CD14-positive monocyte (primary cell): ENCODE measurements around the gene NUP50. TPM values are rescaled to one million over a fixed set of nuclear protein-coding genes. Genes with fewer than 3 reads are reported as not detected.

Source experiments
- DNase-seq, 3 donors: peaks; one replicate each; pipeline ENCODE4 v3.0.0-alpha.2; 2011 to 2022
- H2AFZ ChIP-seq: 2 replicates; pipeline ENCODE4 v1.6.0; 2012; ENCODE audit warnings: mild to moderate bottlenecking, low read depth, low read length, inconsistent platforms; ENCODE audit not compliant: insufficient read depth, poor library complexity, severe bottlenecking
- H3K27ac ChIP-seq, 2 donors: 1 replicate in 1 of 2; 2 replicates in 1 of 2; pipeline ENCODE4 v1.5.1; 2012 to 2013; ENCODE audit warnings: low read length in 2 of 2, control low read depth in 1 of 2, inconsistent platforms in 1 of 2, low read depth in 1 of 2, mild to moderate bottlenecking in 1 of 2
- H3K27me3 ChIP-seq, 2 donors: one replicate each; pipeline versions ENCODE4 v1.6.0 to v1.6.1; 2011 to 2013; ENCODE audit warnings: low read length in 2 of 2; ENCODE audit not compliant: control insufficient read depth in 2 of 2, insufficient read depth in 2 of 2
- H3K36me3 ChIP-seq, 2 donors: replicated peaks in 1 of 2; 1 replicate in 1 of 2; 2 replicates in 1 of 2; pipeline versions ENCODE4 v1.5.1 to v1.6.1; 2012 to 2013; ENCODE audit warnings: low read length in 2 of 2, control low read depth in 1 of 2, inconsistent platforms in 1 of 2, mild to moderate bottlenecking in 1 of 2; ENCODE audit not compliant: insufficient read depth in 2 of 2, control insufficient read depth in 1 of 2
- H3K4me1 ChIP-seq, 2 donors: 1 replicate in 1 of 2; 2 replicates in 1 of 2; pipeline versions ENCODE4 v1.5.1 to v1.6.1; 2012 to 2013; ENCODE audit warnings: low read length in 2 of 2, control low read depth in 1 of 2, inconsistent platforms in 1 of 2, mild to moderate bottlenecking in 1 of 2, moderate library complexity in 1 of 2; ENCODE audit not compliant: insufficient read depth in 2 of 2, control insufficient read depth in 1 of 2
- H3K4me2 ChIP-seq: replicated peaks from 2 replicates; pipeline ENCODE3; 2012; ENCODE audit warnings: low read length, moderate library complexity, mild to moderate bottlenecking; ENCODE audit not compliant: poor library complexity, severe bottlenecking; ENCODE audit errors: extremely low read depth
- H3K4me3 ChIP-seq, 3 experiments: fragments of 200-600 bp in 1 of 3; sonication (generic) in 1 of 3; replicated peaks in 1 of 3; 1 replicate in 2 of 3; 2 replicates in 1 of 3; pipeline ENCODE4 v1.5.1; 2011 to 2013; ENCODE audit warnings: low read length in 3 of 3, mild to moderate bottlenecking in 3 of 3, control low read depth in 2 of 3, low read depth in 2 of 3, inconsistent platforms in 1 of 3, moderate library complexity in 1 of 3
- H3K79me2 ChIP-seq: 2 replicates; pipeline ENCODE4 v1.6.0; 2012; ENCODE audit warnings: mild to moderate bottlenecking, control low read depth, inconsistent platforms, low read length, moderate library complexity; ENCODE audit not compliant: insufficient read depth
- H3K9ac ChIP-seq: 2 replicates; pipeline ENCODE4 v1.6.0; 2017; ENCODE audit warnings: low read length, mild to moderate bottlenecking; ENCODE audit not compliant: insufficient read depth, poor library complexity, severe bottlenecking
- H3K9me3 ChIP-seq, 2 donors: replicated peaks in 1 of 2; 1 replicate in 1 of 2; 2 replicates in 1 of 2; pipeline versions ENCODE4 v1.5.1 to v1.6.1; 2012 to 2013; ENCODE audit warnings: low read length in 2 of 2, control low read depth in 1 of 2; ENCODE audit not compliant: control insufficient read depth in 1 of 2, insufficient read depth in 1 of 2
- H4K20me1 ChIP-seq: 2 replicates; pipeline ENCODE4 v1.6.0; 2012; ENCODE audit warnings: mild to moderate bottlenecking, low read length, control low read depth, moderate library complexity; ENCODE audit not compliant: insufficient read depth
- H3K27ac Mint-ChIP-seq, 7 donors: one replicate each; pipeline ENCODE4 v1.8.0; 2020; ENCODE audit warnings: mild to moderate bottlenecking in 7 of 7, mixed read lengths in 7 of 7, moderate library complexity in 6 of 7, inconsistent platforms in 2 of 7
- H3K27me3 Mint-ChIP-seq, 3 donors: one replicate each; pipeline ENCODE4 v1.8.0; 2021 to 2022; ENCODE audit warnings: low read depth in 3 of 3, mild to moderate bottlenecking in 3 of 3, mixed read lengths in 3 of 3, moderate library complexity in 3 of 3, inconsistent platforms in 1 of 3
- H3K36me3 Mint-ChIP-seq, 2 donors: one replicate each; pipeline ENCODE4 v1.8.0; 2020; ENCODE audit warnings: mixed read lengths in 2 of 2, inconsistent platforms in 1 of 2, mild to moderate bottlenecking in 1 of 2
- H3K4me1 Mint-ChIP-seq: one replicate; pipeline ENCODE4 v1.8.0; 2020; ENCODE audit warnings: mild to moderate bottlenecking, mixed read lengths
- H3K4me3 Mint-ChIP-seq, 2 donors: one replicate each; pipeline ENCODE4 v1.8.0; 2020; ENCODE audit warnings: mild to moderate bottlenecking in 2 of 2, mixed read lengths in 2 of 2, moderate library complexity in 1 of 2
- H3K9me3 Mint-ChIP-seq, 7 donors: one replicate each; pipeline ENCODE4 v1.8.0; 2020 to 2022; ENCODE audit warnings: mixed read lengths in 7 of 7, mild to moderate bottlenecking in 6 of 7, moderate library complexity in 6 of 7, inconsistent platforms in 2 of 7
- CTCF ChIP-seq: fragments of 200-600 bp; IDR thresholded peaks from one replicate; pipeline ENCODE4 v1.8.0; 2022; ENCODE audit warnings: antibody characterized with exemption, mild to moderate bottlenecking
- WGBS: methylation state at CpG from one replicate; pipeline ENCODE4 v1.1.5; 2013; ENCODE audit warnings: missing lambda C conversion rate; ENCODE audit not compliant: insufficient coverage; 5-methylcytosine and 5-hydroxymethylcytosine counted together
- intact Hi-C, 2 donors: fragments of 100-400 bp; cut with micrococcal nuclease; formaldehyde crosslinking; loops; one replicate each; pipeline versions ENCODE4 v1.15.0 to v1.15.1; 2023
- polyA plus RNA-seq, 3 donors: library from polyadenylated mRNA; depleted of rRNA in 1 of 3; unstranded in 2 of 3; stranded (reverse) in 1 of 3; fragments of 300-500 nt in 2 of 3; fragments of >200 nt in 1 of 3; fragmentation: Illumina TruSeq in 2 of 3; gene quantifications; 1 replicate in 2 of 3; 2 replicates in 1 of 3; pipeline ENCODE4 v1.2.3, GENCODE V29; 2012 to 2021

NUP50 gene
- polyA plus RNA-seq, 3 donors, result 23.4 to 28.4 (median 26.9) TPM

GRCh38 chr22:45149671-45150070, 14.1 kb upstream of the NUP50 start:
- peaks cover 14% of the 10 kb centered on the region for H3K79me2 ChIP-seq
- WGBS, result no CpG with 5 or more reads among the region's 2 CpGs
- Mint-ChIP-seq H3K27me3 (peaks cover 0 to 2% (median 2%) of the 10 kb centered on the region in 3 donors), H3K4me1 (peaks cover 4% of the 10 kb centered on the region), H3K4me3 (no peak overlapping the region), H3K27ac (no peak overlapping the region), H3K36me3 (peaks cover 52 to 57% of the 10 kb centered on the region in 2 donors), H3K9me3 (no peaks in the 10 kb centered on the region)
- no peak overlapping the region for H3K27ac ChIP-seq
- intact Hi-C loops, result no loop called here
- no peaks in the 10 kb centered on the region for H3K27me3 ChIP-seq
- no peaks in the 10 kb centered on the region for H4K20me1 ChIP-seq
- H3K4me3 ChIP-seq, result no peak overlapping the region
- peaks cover 34 to 65% of the 10 kb centered on the region in 2 donors for H3K36me3 ChIP-seq
- no peak for DNase-seq
- H2AFZ ChIP-seq, result no peak overlapping the region
- no peak overlapping the region for H3K4me2 ChIP-seq
- H3K4me1 ChIP-seq, result no peaks in the 10 kb centered on the region
- TF ChIP-seq CTCF, result no peak
- H3K9me3 ChIP-seq, result no peaks in the 10 kb centered on the region
- H3K9ac ChIP-seq, result no peak overlapping the region

DNA sequence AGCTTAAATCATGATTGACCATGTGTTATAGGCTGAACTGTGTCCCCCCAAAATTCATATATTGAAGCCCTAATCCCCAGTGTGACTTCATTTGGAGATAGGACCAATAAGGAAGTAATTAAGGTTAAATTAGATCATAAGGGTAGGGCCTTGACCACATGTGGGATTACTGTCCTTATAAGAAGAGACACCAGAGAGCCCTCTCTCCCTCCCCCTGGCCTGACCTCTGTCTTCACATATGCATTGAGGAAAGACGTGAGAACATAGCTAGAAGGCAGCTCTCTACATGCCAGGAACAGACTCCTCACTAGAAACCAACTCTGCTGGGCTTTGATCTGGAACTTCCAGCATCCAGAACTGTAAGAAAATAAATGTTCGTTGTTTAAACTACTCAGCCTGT, 13.6 kb upstream of the NUP50 start:
- no peaks in the 10 kb centered on the region for H3K4me1 ChIP-seq
- H3K36me3 ChIP-seq, result peaks cover 34 to 70% of the 10 kb centered on the region in 2 donors
- Mint-ChIP-seq H3K4me3 (no peak overlapping the region), H3K27ac (peak overlapping the region in 1 of 7 donors; percentile 22), H3K36me3 (peaks cover 52 to 60% of the 10 kb centered on the region in 2 donors), H3K27me3 (peaks cover 0 to 2% (median 2%) of the 10 kb centered on the region in 3 donors), H3K9me3 (no peaks in the 10 kb centered on the region), H3K4me1 (peaks cover 7% of the 10 kb centered on the region)
- H3K9ac ChIP-seq, result no peak overlapping the region
- no peak overlapping the region for H3K4me2 ChIP-seq
- no peak overlapping the region for H2AFZ ChIP-seq
- no peak for TF ChIP-seq CTCF
- H3K79me2 ChIP-seq, result peaks cover 15% of the 10 kb centered on the region
- WGBS, result no CpG with 5 or more reads among the region's 2 CpGs
- no peaks in the 10 kb centered on the region for H4K20me1 ChIP-seq
- intact Hi-C loops, result no loop called here
- DNase-seq, result no peak
- H3K27me3 ChIP-seq, result no peaks in the 10 kb centered on the region
- no peaks in the 10 kb centered on the region for H3K9me3 ChIP-seq
- H3K27ac ChIP-seq, result no peak overlapping the region
- no peak overlapping the region for H3K4me3 ChIP-seq
